H9 (cell line): Measurements from ENCODE around the gene ABCA12. TPM values are rescaled to one million over a fixed set of nuclear protein-coding genes. Genes with fewer than 3 reads are reported as not detected.

Experiments
- DNase-seq: peaks from one replicate; pipeline ENCODE4 v3.0.0-alpha.2; 2017
- H2AFZ ChIP-seq: one replicate; pipeline ENCODE4 v1.6.1; 2013; ENCODE audit warnings: mild to moderate bottlenecking, low read length, control low read depth, moderate library complexity
- H2AK5ac ChIP-seq: 2 replicates; pipeline ENCODE4 v1.6.1; 2013; ENCODE audit warnings: low read length, control low read depth, mixed read lengths; ENCODE audit not compliant: insufficient read length
- H2BK120ac ChIP-seq: one replicate; pipeline ENCODE4 v1.6.1; 2013; ENCODE audit warnings: low read depth, mild to moderate bottlenecking, low read length, control low read depth, inconsistent platforms; ENCODE audit not compliant: poor library complexity, severe bottlenecking
- H2BK12ac ChIP-seq: 2 replicates; pipeline ENCODE4 v1.6.1; 2013; ENCODE audit warnings: low read length, control low read depth, mixed read lengths, low read depth; ENCODE audit not compliant: insufficient read length
- H2BK15ac ChIP-seq: 2 replicates; pipeline ENCODE4 v1.6.1; 2013; ENCODE audit warnings: low read depth, low read length, control low read depth
- H2BK20ac ChIP-seq: one replicate; pipeline ENCODE4 v1.6.1; 2013; ENCODE audit warnings: low read depth, mild to moderate bottlenecking, low read length, control low read depth, inconsistent platforms; ENCODE audit not compliant: poor library complexity, severe bottlenecking
- H2BK5ac ChIP-seq: 2 replicates; pipeline ENCODE4 v1.6.1; 2013; ENCODE audit warnings: low read length, control low read depth, mixed read lengths; ENCODE audit not compliant: insufficient read length
- H3K14ac ChIP-seq: 2 replicates; pipeline ENCODE4 v1.6.1; 2013; ENCODE audit warnings: low read length, control low read depth; ENCODE audit not compliant: insufficient read depth
- H3K18ac ChIP-seq: 2 replicates; pipeline ENCODE4 v1.6.1; 2013; ENCODE audit warnings: low read depth, mild to moderate bottlenecking, mixed read lengths, low read length, control low read depth; ENCODE audit not compliant: insufficient read length
- H3K23ac ChIP-seq: 2 replicates; pipeline ENCODE4 v1.6.1; 2013; ENCODE audit warnings: low read length, control low read depth, mixed read lengths, low read depth; ENCODE audit not compliant: insufficient read length
- H3K23me2 ChIP-seq: 2 replicates; pipeline ENCODE4 v1.6.1; 2013; ENCODE audit warnings: low read depth, mild to moderate bottlenecking, mixed read lengths, low read length, control low read depth; ENCODE audit not compliant: insufficient read length, poor library complexity, severe bottlenecking
- H3K27ac ChIP-seq: 2 replicates; pipeline ENCODE4 v1.5.1; 2013; ENCODE audit warnings: low read length, control low read depth, mixed read lengths, low read depth; ENCODE audit not compliant: insufficient read length
- H3K27me3 ChIP-seq: 2 replicates; pipeline ENCODE4 v1.6.1; 2013; ENCODE audit warnings: low read length, control low read depth, inconsistent platforms; ENCODE audit not compliant: insufficient read depth
- H3K4ac ChIP-seq: 2 replicates; pipeline ENCODE4 v1.6.1; 2013; ENCODE audit warnings: low read depth, mild to moderate bottlenecking, control low read depth, inconsistent platforms, low read length, moderate library complexity
- H3K4me1 ChIP-seq: 2 replicates; pipeline ENCODE4 v1.6.1; 2013; ENCODE audit warnings: low read length, control low read depth, inconsistent platforms; ENCODE audit not compliant: insufficient read depth
- H3K4me2 ChIP-seq: 2 replicates; pipeline ENCODE4 v1.6.1; 2013; ENCODE audit warnings: low read length, control low read depth, mixed read lengths; ENCODE audit not compliant: insufficient read length, insufficient read depth
- H3K56ac ChIP-seq: 2 replicates; pipeline ENCODE4 v1.6.1; 2013; ENCODE audit warnings: low read depth, mild to moderate bottlenecking, mixed read lengths, low read length, control low read depth; ENCODE audit not compliant: insufficient read length
- H3K79me1 ChIP-seq: 2 replicates; pipeline ENCODE4 v1.6.1; 2013; ENCODE audit warnings: low read depth, mild to moderate bottlenecking, moderate library complexity, low read length, control low read depth, inconsistent platforms; ENCODE audit not compliant: insufficient read depth, poor library complexity, severe bottlenecking
- H3K79me2 ChIP-seq: 2 replicates; pipeline ENCODE4 v1.6.1; 2013; ENCODE audit warnings: low read length, control low read depth, inconsistent platforms; ENCODE audit not compliant: insufficient read depth
- H3K9ac ChIP-seq: 2 replicates; pipeline ENCODE4 v1.6.1; 2013; ENCODE audit warnings: low read length, control low read depth, mixed read lengths; ENCODE audit not compliant: insufficient read length; ENCODE audit errors: extremely low read depth
- H3K9me3 ChIP-seq: one replicate; pipeline ENCODE4 v1.6.1; 2013; ENCODE audit warnings: low read depth, low read length, inconsistent platforms; ENCODE audit not compliant: control insufficient read depth
- H3T11ph ChIP-seq: one replicate; pipeline ENCODE4 v1.6.1; 2013; ENCODE audit warnings: mild to moderate bottlenecking, low read length, control low read depth, inconsistent platforms
- H4K20me1 ChIP-seq: one replicate; pipeline ENCODE4 v1.6.1; 2013; ENCODE audit not compliant: control insufficient read depth, insufficient read length, insufficient read depth
- H4K5ac ChIP-seq: 2 replicates; pipeline ENCODE4 v1.6.1; 2013; ENCODE audit warnings: low read depth, mild to moderate bottlenecking, mixed read lengths, low read length, control low read depth; ENCODE audit not compliant: insufficient read length
- H4K8ac ChIP-seq: replicated peaks from 2 replicates; pipeline ENCODE4 v1.6.1; 2013; ENCODE audit warnings: low read length, control low read depth, mixed read lengths, low read depth; ENCODE audit not compliant: insufficient read length
- H4K91ac ChIP-seq: 2 replicates; pipeline ENCODE4 v1.6.1; 2013; ENCODE audit warnings: low read depth, mild to moderate bottlenecking, moderate library complexity, mixed read lengths, low read length, control low read depth; ENCODE audit not compliant: insufficient read length
- H3K27ac Mint-ChIP-seq, 3 experiments: 2 replicates in 2 of 3; 3 replicates in 1 of 3; pipeline ENCODE4 v1.8.0; 2020 to 2021; ENCODE audit warnings: mixed read lengths in 3 of 3, mild to moderate bottlenecking in 1 of 3, moderate library complexity in 1 of 3
- H3K27me3 Mint-ChIP-seq: 2 replicates; pipeline ENCODE4 v1.8.0; 2021; ENCODE audit warnings: low read depth, mild to moderate bottlenecking, moderate library complexity, mixed read lengths
- H3K36me3 Mint-ChIP-seq, 3 experiments: 2 replicates in 2 of 3; 3 replicates in 1 of 3; pipeline ENCODE4 v1.8.0; 2020 to 2021; ENCODE audit warnings: low read depth in 3 of 3, mixed read lengths in 3 of 3; ENCODE audit not compliant: insufficient read depth in 1 of 3
- H3K4me1 Mint-ChIP-seq, 2 experiments: 2 replicates each; pipeline ENCODE4 v1.8.0; 2020; ENCODE audit warnings: mixed read lengths in 2 of 2
- H3K4me3 Mint-ChIP-seq, 2 experiments: 2 replicates in 1 of 2; 3 replicates in 1 of 2; pipeline ENCODE4 v1.8.0; 2020 to 2021; ENCODE audit warnings: mild to moderate bottlenecking in 2 of 2, mixed read lengths in 2 of 2, moderate library complexity in 1 of 2
- H3K9me3 Mint-ChIP-seq, 2 experiments: 2 replicates in 1 of 2; 3 replicates in 1 of 2; pipeline ENCODE4 v1.8.0; 2020; ENCODE audit warnings: mild to moderate bottlenecking in 2 of 2, mixed read lengths in 2 of 2, moderate library complexity in 1 of 2
- CTCF ChIP-seq: fragments of 200-600 bp; sonication (generic); conservative IDR thresholded peaks from 3 replicates; pipeline ENCODE4 v1.8.0; 2021; ENCODE audit warnings: antibody characterized with exemption, mild to moderate bottlenecking
- total RNA-seq: library from RNA; stranded (reverse); gene quantifications from 2 replicates; pipeline ENCODE4 v1.2.1, GENCODE V29; 2021

ABCA12 gene
- total RNA-seq, 1 experiment from 2014 or later, result not detected

- H2BK5ac ChIP-seq, result no peak overlapping the region
- no peaks in the 10 kb centered on the region for H3K9me3 Mint-ChIP-seq
- H3K27ac ChIP-seq, result no peak overlapping the region
- H4K8ac ChIP-seq, result no peak overlapping the region
- no peaks in the 10 kb centered on the region for H3K23me2 ChIP-seq
- H3K9ac ChIP-seq, result no peak overlapping the region
- no peak overlapping the region for H2AK5ac ChIP-seq
- peaks cover 6 to 8% of the 10 kb centered on the region in 2 experiments for H3K4me1 Mint-ChIP-seq
- H3K4me2 ChIP-seq, result no peak overlapping the region
- no peak overlapping the region for H3K4ac ChIP-seq
- H3K4me1 ChIP-seq, result no peaks in the 10 kb centered on the region
- no peaks in the 10 kb centered on the region for H3K27me3 Mint-ChIP-seq
- no peaks in the 10 kb centered on the region for H3K79me2 ChIP-seq
- no peaks in the 10 kb centered on the region for H3K27me3 ChIP-seq
- no peak overlapping the region for H3K23ac ChIP-seq
- H2BK15ac ChIP-seq, result no peak overlapping the region
- no peak overlapping the region for H4K5ac ChIP-seq
- H3K14ac ChIP-seq, result no peak overlapping the region
- H3K79me1 ChIP-seq, result no peaks in the 10 kb centered on the region
- no peak overlapping the region for H3K4me3 Mint-ChIP-seq
- no peaks in the 10 kb centered on the region for H4K20me1 ChIP-seq
- no peak overlapping the region; a peak in 1 of 7 replicates for H3K27ac Mint-ChIP-seq
- TF ChIP-seq CTCF, result no peak
- no peaks in the 10 kb centered on the region for H3K36me3 Mint-ChIP-seq
- H2BK120ac ChIP-seq, result no peak overlapping the region
- H2BK12ac ChIP-seq, result no peak overlapping the region
- no peak overlapping the region for H3T11ph ChIP-seq
- no peak overlapping the region for H4K91ac ChIP-seq
- no peak overlapping the region for H2AFZ ChIP-seq
- H3K9me3 ChIP-seq, result no peaks in the 10 kb centered on the region
- no peak overlapping the region for H3K18ac ChIP-seq
- H2BK20ac ChIP-seq, result no peak overlapping the region
- no peak for DNase-seq
- no peak overlapping the region for H3K56ac ChIP-seq
Observed at GRCh38 chr2:215082446-215082845, 56.0 kb downstream of the ABCA12 start.
